HEK293 (cell line): Measurements from ENCODE around the gene ARR3.

Source experiments
- CTCF ChIA-PET: fragments of 350-600 bp; formaldehyde crosslinking; extraction: SDS; loops from one replicate; lab custom pipeline; 2021; ENCODE audit warnings: antibody characterized with exemption; lab: Yijun Ruan, JAX
- POLR2A ChIA-PET: fragments of 300-600 bp; formaldehyde crosslinking; extraction: SDS; loops from one replicate; lab custom pipeline; 2020; ENCODE audit warnings: antibody characterized with exemption, inconsistent platforms; lab: Yijun Ruan, JAX
- H3K27ac ChIP-seq: fragments of 200-500 bp; sonication (Bioruptor generic); 2 replicates; pipeline ENCODE4 v1.5.1; 2014; ENCODE audit warnings: low read depth, low read length, control low read depth, inconsistent platforms; ENCODE audit errors: extremely low read depth
- H3K36me3 ChIP-seq, 2 experiments: fragments of 200-500 bp in 1 of 2; sonication (Bioruptor generic) in 1 of 2; 1 replicate in 1 of 2; 2 replicates in 1 of 2; pipeline ENCODE4 v1.5.1; 2014 to 2017; ENCODE audit warnings: inconsistent platforms in 2 of 2, low read length in 2 of 2; ENCODE audit not compliant: control insufficient read depth in 2 of 2, insufficient read depth in 1 of 2
- H3K4me1 ChIP-seq: fragments of 200-500 bp; sonication (Bioruptor generic); 2 replicates; pipeline ENCODE4 v1.5.1; 2014; ENCODE audit warnings: mild to moderate bottlenecking, low read length, inconsistent platforms; ENCODE audit not compliant: control insufficient read depth, insufficient read depth
- H3K4me3 ChIP-seq: 2 replicates; pipeline ENCODE4 v1.5.1; 2011; ENCODE audit warnings: low read depth, mild to moderate bottlenecking, control low read depth, low read length, moderate library complexity
- H3K9me3 ChIP-seq: fragments of 200-500 bp; sonication (Bioruptor generic); 2 replicates; pipeline ENCODE4 v1.5.1; 2014; ENCODE audit warnings: low read depth, low read length, inconsistent platforms; ENCODE audit not compliant: control insufficient read depth, insufficient read depth
- RBAK ChIP-seq: fragments of 450-650 bp; formaldehyde crosslinking; IDR thresholded peaks from 2 replicates; pipeline ENCODE4 v1.5.1; 2016; ENCODE audit warnings: missing biosample characterization, missing genetic modification characterization
- YY2 ChIP-seq: fragments of 450-650 bp; formaldehyde crosslinking; IDR thresholded peaks from 2 replicates; pipeline ENCODE4 v1.5.1; 2016; ENCODE audit warnings: missing biosample characterization, missing genetic modification characterization
- ZBTB11 ChIP-seq: fragments of 450-650 bp; formaldehyde crosslinking; conservative IDR thresholded peaks from 2 replicates; pipeline ENCODE4 v1.5.1; 2016; ENCODE audit warnings: low read depth, missing biosample characterization, missing genetic modification characterization
- ZBTB17 ChIP-seq: fragments of 450-650 bp; formaldehyde crosslinking; IDR thresholded peaks from 2 replicates; pipeline ENCODE4 v1.5.1; 2016; ENCODE audit warnings: missing biosample characterization, missing genetic modification characterization
- ZIC2 ChIP-seq: fragments of 450-650 bp; formaldehyde crosslinking; IDR thresholded peaks from 2 replicates; pipeline ENCODE4 v1.5.1; 2016; ENCODE audit warnings: missing biosample characterization, missing genetic modification characterization
- ZNF112 ChIP-seq: fragments of 450-650 bp; formaldehyde crosslinking; IDR thresholded peaks from 2 replicates; pipeline ENCODE4 v1.5.0; 2017; ENCODE audit warnings: missing biosample characterization, missing genetic modification characterization
- ZNF16 ChIP-seq: fragments of 450-650 bp; formaldehyde crosslinking; IDR thresholded peaks from 2 replicates; pipeline ENCODE4 v1.5.1; 2016; ENCODE audit warnings: low read depth, missing biosample characterization, missing genetic modification characterization
- ZNF560 ChIP-seq: fragments of 450-650 bp; formaldehyde crosslinking; IDR thresholded peaks from 2 replicates; pipeline ENCODE4 v1.5.1; 2017; ENCODE audit warnings: missing biosample characterization, missing genetic modification characterization, borderline replicate concordance
- ZNF600 ChIP-seq: fragments of 450-650 bp; formaldehyde crosslinking; IDR thresholded peaks from 2 replicates; pipeline ENCODE4 v1.5.1; 2016; ENCODE audit warnings: missing biosample characterization, missing genetic modification characterization
- ZNF785 ChIP-seq: fragments of 450-650 bp; formaldehyde crosslinking; IDR thresholded peaks from 2 replicates; pipeline ENCODE4 v1.5.1; 2016; ENCODE audit warnings: missing biosample characterization, missing genetic modification characterization
- TF ChIP-seq, protein P1 (sequence below): fragments of 450-650 bp; formaldehyde crosslinking; IDR thresholded peaks from 2 replicates; pipeline ENCODE4 v1.5.1; 2016; ENCODE audit warnings: missing biosample characterization, missing genetic modification characterization
- TF ChIP-seq, protein P2 (sequence below): fragments of 450-650 bp; formaldehyde crosslinking; IDR thresholded peaks from 2 replicates; pipeline ENCODE4 v1.5.1; 2016; ENCODE audit warnings: missing biosample characterization, missing genetic modification characterization

The ARR3 gene

DNA sequence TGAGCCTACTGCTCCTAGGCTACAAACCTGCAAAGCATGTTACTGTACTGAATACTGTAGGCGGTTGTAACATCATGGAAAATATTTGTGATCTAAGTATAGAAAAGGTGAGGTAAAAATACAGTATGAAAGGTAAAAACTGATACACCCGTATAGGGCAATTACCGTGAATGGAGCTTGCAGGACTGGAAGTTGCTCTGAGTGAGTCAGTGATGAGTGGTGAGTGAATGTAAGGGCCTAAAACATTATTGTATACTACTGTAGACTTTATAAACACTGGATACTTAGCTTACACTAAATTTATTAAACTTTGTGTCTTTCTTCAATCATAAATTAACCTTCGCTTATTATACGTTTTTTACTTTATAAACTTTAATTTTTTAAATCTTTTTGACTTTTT is 25.5 kb downstream of the ARR3 start:
- Histone ChIP-seq H3K36me3 (peaks cover 44% of the 10 kb centered on the region in 2 experiments), H3K9me3 (no peaks in the 10 kb centered on the region; the same call in 1 of the 2 replicates), H3K4me3 (no peak overlapping the region), H3K27ac (no peak overlapping the region), H3K4me1 (peaks cover 7% of the 10 kb centered on the region; the same call in 1 of the 2 replicates)
- POLR2A ChIA-PET = no interaction called here
- CTCF ChIA-PET = interaction anchor here (0.6 to 0.7 kb wide), 2 partner anchors 91 to 261 kb away, joined by 3 read pairs; no protein-coding TSS in a partner anchor
- TF ChIP-seq ZBTB11 (tag by site-specific recombination) (no peak), YY2 (tag by site-specific recombination) (no peak)

DNA sequence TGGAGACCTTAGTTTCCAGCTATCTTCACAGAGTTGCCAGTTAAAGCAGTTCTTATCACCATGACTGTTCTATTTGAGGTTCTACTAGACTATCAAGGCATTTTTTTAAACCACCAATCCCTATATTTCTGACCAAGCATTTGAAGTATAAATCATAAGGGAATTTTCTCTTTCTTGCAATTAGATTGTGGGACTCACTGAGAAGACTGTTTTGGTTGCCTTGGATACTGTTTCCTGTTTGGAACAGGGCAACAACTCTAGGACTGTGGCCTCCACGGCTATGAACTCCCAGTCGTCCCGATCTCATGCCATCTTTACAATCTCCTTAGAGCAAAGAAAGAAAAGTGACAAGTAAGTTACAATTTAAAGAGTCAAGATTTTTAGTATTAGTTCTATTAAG is 33.6 kb downstream of the ARR3 start:
- H3K9me3 ChIP-seq = no peaks in the 10 kb centered on the region
- POLR2A ChIA-PET = interaction anchor here (1.4 kb wide), 1 partner anchor 12 kb away, joined by 4 read pairs; the partner anchor contains the start of genes KIF4A and PDZD11
- TF ChIP-seq, protein P1, sequence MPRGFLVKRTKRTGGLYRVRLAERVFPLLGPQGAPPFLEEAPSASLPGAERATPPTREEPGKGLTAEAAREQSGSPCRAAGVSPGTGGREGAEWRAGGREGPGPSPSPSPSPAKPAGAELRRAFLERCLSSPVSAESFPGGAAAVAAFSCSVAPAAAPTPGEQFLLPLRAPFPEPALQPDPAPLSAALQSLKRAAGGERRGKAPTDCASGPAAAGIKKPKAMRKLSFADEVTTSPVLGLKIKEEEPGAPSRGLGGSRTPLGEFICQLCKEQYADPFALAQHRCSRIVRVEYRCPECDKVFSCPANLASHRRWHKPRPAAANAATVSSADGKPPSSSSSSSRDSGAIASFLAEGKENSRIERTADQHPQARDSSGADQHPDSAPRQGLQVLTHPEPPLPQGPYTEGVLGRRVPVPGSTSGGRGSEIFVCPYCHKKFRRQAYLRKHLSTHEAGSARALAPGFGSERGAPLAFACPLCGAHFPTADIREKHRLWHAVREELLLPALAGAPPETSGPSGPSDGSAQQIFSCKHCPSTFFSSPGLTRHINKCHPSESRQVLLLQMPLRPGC (tag by site-specific recombination) = no peak
- TF ChIP-seq ZNF16 (tag by site-specific recombination) (no peak), ZIC2 (tag by site-specific recombination) (no peak), RBAK (no peak), ZBTB17 (tag by site-specific recombination) (no peak), ZNF600 (tag by site-specific recombination) (no peak), ZNF785 (tag by site-specific recombination) (no peak), YY2 (tag by site-specific recombination) (no peak)
- TF ChIP-seq, protein P2, sequence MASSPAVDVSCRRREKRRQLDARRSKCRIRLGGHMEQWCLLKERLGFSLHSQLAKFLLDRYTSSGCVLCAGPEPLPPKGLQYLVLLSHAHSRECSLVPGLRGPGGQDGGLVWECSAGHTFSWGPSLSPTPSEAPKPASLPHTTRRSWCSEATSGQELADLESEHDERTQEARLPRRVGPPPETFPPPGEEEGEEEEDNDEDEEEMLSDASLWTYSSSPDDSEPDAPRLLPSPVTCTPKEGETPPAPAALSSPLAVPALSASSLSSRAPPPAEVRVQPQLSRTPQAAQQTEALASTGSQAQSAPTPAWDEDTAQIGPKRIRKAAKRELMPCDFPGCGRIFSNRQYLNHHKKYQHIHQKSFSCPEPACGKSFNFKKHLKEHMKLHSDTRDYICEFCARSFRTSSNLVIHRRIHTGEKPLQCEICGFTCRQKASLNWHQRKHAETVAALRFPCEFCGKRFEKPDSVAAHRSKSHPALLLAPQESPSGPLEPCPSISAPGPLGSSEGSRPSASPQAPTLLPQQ (tag by site-specific recombination) = no peak
- TF ChIP-seq, all 188 proteins: peak for 0
- no peaks in the 10 kb centered on the region for H3K4me1 ChIP-seq
- H3K4me3 ChIP-seq = no peak overlapping the region
- CTCF ChIA-PET = no interaction called here
- H3K27ac ChIP-seq = no peak overlapping the region
- peaks cover 55 to 72% of the 10 kb centered on the region in 2 experiments for H3K36me3 ChIP-seq

DNA sequence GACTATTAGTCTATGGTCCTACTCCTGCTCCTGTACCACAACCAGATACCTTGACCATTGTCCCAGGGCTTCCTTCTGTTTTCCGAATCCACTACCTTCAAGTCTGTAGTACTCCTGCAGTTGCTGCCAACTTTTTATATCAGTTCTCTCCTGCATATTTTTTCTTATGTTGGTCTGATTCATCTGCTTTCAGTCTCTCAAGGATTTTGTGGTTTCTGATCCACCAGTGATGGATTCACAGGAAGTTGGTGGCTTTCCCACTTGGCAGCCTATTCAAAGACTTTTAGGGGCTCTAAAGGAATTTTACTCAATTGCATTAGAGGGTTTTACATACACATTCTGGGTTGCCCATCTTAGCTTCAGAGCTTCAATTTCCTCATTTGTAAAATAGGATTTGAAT is 45.4 kb downstream of the ARR3 start:
- CTCF ChIA-PET = interaction anchor here (0.7 kb wide), 1 partner anchor 73 kb away, joined by 3 read pairs; no protein-coding TSS in a partner anchor
- Histone ChIP-seq H3K36me3 (peaks cover 19 to 43% of the 10 kb centered on the region in 2 experiments), H3K27ac (no peak overlapping the region), H3K9me3 (no peaks in the 10 kb centered on the region; the same call in 1 of the 2 replicates), H3K4me1 (no peaks in the 10 kb centered on the region), H3K4me3 (no peak overlapping the region)
- POLR2A ChIA-PET = no interaction called here
- TF ChIP-seq ZNF560 (tag by site-specific recombination) = no peak
- no peak for TF ChIP-seq ZNF112 (tag by site-specific recombination)
- no peak for TF ChIP-seq ZNF600 (tag by site-specific recombination)
